H1 (cell line): ENCODE data around the gene UBAP1L. TPM values are rescaled to one million over a fixed set of nuclear protein-coding genes. Genes with fewer than 3 reads are reported as not detected.

ENCODE experiments used
- CBX5 ChIP-seq: fragments of 300-800, 300-1000 bp; sonication (generic); IDR thresholded peaks from 2 replicates; pipeline ENCODE4 v1.7.1; 2016; ENCODE audit warnings: antibody characterized with exemption, low read length, low read depth
- GTF2F1 ChIP-seq: IDR thresholded peaks from 2 replicates; pipeline ENCODE4 v1.6.1; 2012; ENCODE audit warnings: low read depth, low read length, improper control_type of control experiment, borderline replicate concordance
- HDAC2 ChIP-seq, 2 experiments: fragments of 300-600 bp in 1 of 2; sonication (generic) in 1 of 2; IDR thresholded peaks; 2 replicates each; pipeline ENCODE4 v1.6.1; 2011 to 2012; ENCODE audit warnings: low read depth in 2 of 2, low read length in 2 of 2, mild to moderate bottlenecking in 2 of 2, moderate library complexity in 2 of 2, borderline replicate concordance in 1 of 2, inconsistent platforms in 1 of 2
- SIX5 ChIP-seq: IDR thresholded peaks from 2 replicates; pipeline ENCODE4 v1.6.1; 2011; ENCODE audit warnings: mild to moderate bottlenecking, low read depth, low read length
- SP4 ChIP-seq: IDR thresholded peaks from 2 replicates; pipeline ENCODE4 v1.6.1; 2012; ENCODE audit warnings: low read length, inconsistent platforms
- TAF1 ChIP-seq: IDR thresholded peaks from 2 replicates; pipeline ENCODE4 v1.6.1; 2011; ENCODE audit warnings: mild to moderate bottlenecking, low read depth, low read length
- TAF7 ChIP-seq: optimal IDR thresholded peaks from 2 replicates; pipeline ENCODE3; 2011; ENCODE audit warnings: low read depth, mild to moderate bottlenecking, inconsistent platforms, low read length, moderate library complexity, borderline replicate concordance
- TCF12 ChIP-seq: IDR thresholded peaks from 2 replicates; pipeline ENCODE4 v1.6.1; 2011; ENCODE audit warnings: low read depth, mild to moderate bottlenecking, low read length
- polyA plus RNA-seq, 7 experiments: library from polyadenylated mRNA; depleted of rRNA in 3 of 7; stranded (reverse) in 5 of 7; unstranded in 2 of 7; fragments of >200 nt in 5 of 7; fragments of 200-250 nt in 2 of 7; gene quantifications; 1 replicate in 5 of 7; 2 replicates in 1 of 7; 4 replicates in 1 of 7; pipeline versions ENCODE4 v1.2.1 to v1.2.3, GENCODE V29; 2011 to 2013; ENCODE audit warnings: missing spikeins in 2 of 7, mixed read lengths in 2 of 7
- total RNA-seq: library from RNA; stranded (reverse); fragmentation: NEBNext Ultra II Directional; extraction: Animal tissue kit (Norgen Biotek cat#: 25700); gene quantifications from 2 replicates; pipeline ENCODE4 v1.2.1, GENCODE V29; 2021
- TF ChIP-seq, protein P1 (sequence below): IDR thresholded peaks from 2 replicates; pipeline ENCODE4 v1.6.1; 2012; ENCODE audit warnings: inconsistent platforms

The UBAP1L gene
- total and polyA plus RNA-seq, 2 of the 8 experiments (the other 6 are each of a cell fraction or from before 2014, with no cell fraction given), result 0.67 to 1.7 TPM

DNA sequence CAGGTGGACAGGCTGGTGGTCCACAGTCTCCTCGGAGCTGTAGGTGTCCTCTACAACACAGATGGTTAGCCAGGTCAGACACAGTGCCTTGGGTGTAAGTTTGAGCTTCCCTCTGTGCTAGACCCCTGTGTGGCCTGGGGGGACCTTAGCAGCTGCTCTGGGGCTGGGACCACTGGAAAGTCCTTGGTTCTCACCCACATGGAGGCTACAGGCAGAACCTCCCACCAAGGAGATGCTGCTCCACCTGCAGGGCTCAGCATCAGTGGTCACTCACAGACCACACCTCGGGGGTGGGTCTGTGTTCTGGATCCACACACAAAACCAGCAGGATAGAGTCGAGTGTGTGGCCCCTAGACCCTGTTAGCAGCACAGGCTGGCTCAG lies 55.6 kb downstream of the UBAP1L start (continued):
- no peak for TF ChIP-seq SIX5
- TF ChIP-seq, protein P1, sequence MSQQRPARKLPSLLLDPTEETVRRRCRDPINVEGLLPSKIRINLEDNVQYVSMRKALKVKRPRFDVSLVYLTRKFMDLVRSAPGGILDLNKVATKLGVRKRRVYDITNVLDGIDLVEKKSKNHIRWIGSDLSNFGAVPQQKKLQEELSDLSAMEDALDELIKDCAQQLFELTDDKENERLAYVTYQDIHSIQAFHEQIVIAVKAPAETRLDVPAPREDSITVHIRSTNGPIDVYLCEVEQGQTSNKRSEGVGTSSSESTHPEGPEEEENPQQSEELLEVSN, result no peak
- TF ChIP-seq HDAC2 (IDR thresholded peaks at IDR 0.05; ENCODE audit: borderline replicate concordance in 1 of 2, low read depth in 2 of 2, low read length in 2 of 2), result no peak
- no peak for TF ChIP-seq SP4
- no peak for TF ChIP-seq TAF1
- TF ChIP-seq GTF2F1, result no peak
- no peak for TF ChIP-seq CBX5
- TF ChIP-seq TAF7, result no peak
- no peak for TF ChIP-seq TCF12
